ENCODE data around the gene MSI2.

GRCh38 chr17:57531648-57532504, 275.6 kb downstream of the MSI2 start:
- no peak for TF ChIP-seq POLR2AphosphoS5 (IDR thresholded peaks at IDR 0.05)
- TF ChIP-seq, protein P1, sequence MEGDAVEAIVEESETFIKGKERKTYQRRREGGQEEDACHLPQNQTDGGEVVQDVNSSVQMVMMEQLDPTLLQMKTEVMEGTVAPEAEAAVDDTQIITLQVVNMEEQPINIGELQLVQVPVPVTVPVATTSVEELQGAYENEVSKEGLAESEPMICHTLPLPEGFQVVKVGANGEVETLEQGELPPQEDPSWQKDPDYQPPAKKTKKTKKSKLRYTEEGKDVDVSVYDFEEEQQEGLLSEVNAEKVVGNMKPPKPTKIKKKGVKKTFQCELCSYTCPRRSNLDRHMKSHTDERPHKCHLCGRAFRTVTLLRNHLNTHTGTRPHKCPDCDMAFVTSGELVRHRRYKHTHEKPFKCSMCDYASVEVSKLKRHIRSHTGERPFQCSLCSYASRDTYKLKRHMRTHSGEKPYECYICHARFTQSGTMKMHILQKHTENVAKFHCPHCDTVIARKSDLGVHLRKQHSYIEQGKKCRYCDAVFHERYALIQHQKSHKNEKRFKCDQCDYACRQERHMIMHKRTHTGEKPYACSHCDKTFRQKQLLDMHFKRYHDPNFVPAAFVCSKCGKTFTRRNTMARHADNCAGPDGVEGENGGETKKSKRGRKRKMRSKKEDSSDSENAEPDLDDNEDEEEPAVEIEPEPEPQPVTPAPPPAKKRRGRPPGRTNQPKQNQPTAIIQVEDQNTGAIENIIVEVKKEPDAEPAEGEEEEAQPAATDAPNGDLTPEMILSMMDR (IDR thresholded peaks at IDR 0.05): no peak
